ENCODE data around the gene SENP7.

- TF ChIP-seq POLR2A (IDR thresholded peaks at IDR 0.05) (no peak), CTCF (IDR thresholded peaks at IDR 0.05) (no peak), POLR2AphosphoS5 (IDR thresholded peaks at IDR 0.05) (no peak), EP300 (IDR thresholded peaks at IDR 0.05) (no peak)
These were observed 79.4 kb downstream of the SENP7 start for GRCh38 chr3:101433652-101434051.
